PC-9 (cell line): ENCODE data around the gene SFTA2. TPM values are rescaled to one million over a fixed set of nuclear protein-coding genes. Genes with fewer than 3 reads are reported as not detected.
"Not testable (repeated sequence)": the region's sequence is repeated elsewhere in the genome, so short reads cannot be mapped to it uniquely, and the experiment has no call there.

Experiments
- BruUV-seq: library from RNA; stranded (reverse); fragments of 400-500 nt; replicated peaks from 2 replicates; lab custom pipeline; 2021; lab: Mats Ljungman, UMichigan
- CTCF ChIA-PET: fragments of 300-600 bp; sonication (Branson Sonifier 250); formaldehyde crosslinking; loops from one replicate; lab custom pipeline; 2022; ENCODE audit warnings: antibody characterized with exemption; lab: Charles Lee
- POLR2A ChIA-PET: fragments of 300-600 bp; sonication (Branson Sonifier 250); formaldehyde crosslinking; loops from one replicate; lab custom pipeline; 2022; ENCODE audit warnings: antibody characterized with exemption; ENCODE audit not compliant: unreplicated experiment; lab: Charles Lee
- DNase-seq, 2 experiments: peaks; one replicate each; pipeline versions ENCODE4 v3.0.0 to v3.0.0-alpha.2; 2015 to 2022; ENCODE audit warnings: mixed read lengths in 1 of 2
- H2AFZ ChIP-seq: fragments of 200-600 bp; sonication (generic); 2 replicates; pipeline ENCODE4 v1.8.1; 2017; ENCODE audit warnings: antibody characterized with exemption
- H3F3A ChIP-seq: fragments of 200-600 bp; sonication (generic); 2 replicates; pipeline ENCODE4 v1.8.1; 2017; ENCODE audit warnings: antibody characterized with exemption, mild to moderate bottlenecking, low read depth; ENCODE audit not compliant: insufficient read depth
- H3K27ac ChIP-seq: fragments of 200-600 bp; sonication (generic); 2 replicates; pipeline ENCODE4 v1.6.1; 2016; ENCODE audit warnings: mixed run types
- H3K27me3 ChIP-seq: fragments of 200-600 bp; sonication (generic); 2 replicates; pipeline ENCODE4 v1.6.1; 2016; ENCODE audit warnings: low read depth, mixed run types; ENCODE audit not compliant: insufficient read depth
- H3K36me3 ChIP-seq: fragments of 200-600 bp; sonication (generic); 2 replicates; pipeline ENCODE4 v1.6.1; 2016; ENCODE audit warnings: low read depth, mixed run types
- H3K4me1 ChIP-seq: fragments of 200-600 bp; sonication (generic); replicated peaks from 2 replicates; pipeline ENCODE4 v1.6.1; 2016; ENCODE audit warnings: mixed run types; ENCODE audit not compliant: insufficient read depth
- H3K4me2 ChIP-seq: fragments of 200-600 bp; sonication (generic); 2 replicates; pipeline ENCODE4 v1.6.1; 2017; ENCODE audit warnings: mixed run types
- H3K4me3 ChIP-seq: fragments of 200-600 bp; sonication (generic); 2 replicates; pipeline ENCODE4 v1.6.1; 2016; ENCODE audit warnings: mixed run types
- H3K79me2 ChIP-seq: fragments of 200-600 bp; sonication (generic); 2 replicates; pipeline ENCODE4 v1.6.1; 2017; ENCODE audit warnings: low read depth, mixed run types
- H3K9me2 ChIP-seq: fragments of 200-600 bp; sonication (generic); 2 replicates; pipeline ENCODE4 v1.8.1; 2017; ENCODE audit warnings: mild to moderate bottlenecking; ENCODE audit not compliant: insufficient read depth
- H3K9me3 ChIP-seq: fragments of 200-600 bp; sonication (generic); 2 replicates; pipeline ENCODE4 v1.8.1; 2016; ENCODE audit warnings: low read depth; ENCODE audit not compliant: insufficient read depth
- H4K20me1 ChIP-seq: fragments of 200-600 bp; sonication (generic); 2 replicates; pipeline ENCODE4 v1.8.1; 2017; ENCODE audit not compliant: insufficient read depth
- EZH2 ChIP-seq: fragments of 200-600 bp; sonication (generic); IDR thresholded peaks from 2 replicates; pipeline ENCODE4 v1.8.0; 2017; ENCODE audit warnings: antibody characterized with exemption, low read depth
- intact Hi-C: fragments of 100-400 bp; cut with micrococcal nuclease; formaldehyde crosslinking; loops from one replicate; pipeline ENCODE4 v1.10.0; 2022; ENCODE audit not compliant: unreplicated experiment
- total RNA-seq: library from RNA; stranded (reverse); gene quantifications from 2 replicates; pipeline ENCODE4 v1.2.3, GENCODE V29; 2021
- TF ChIP-seq, protein P1 (sequence below): fragments of 200-600 bp; sonication (generic); conservative IDR thresholded peaks from 2 replicates; pipeline ENCODE4 v1.6.1; 2017; ENCODE audit warnings: mixed run types, antibody characterized with exemption, mild to moderate bottlenecking, moderate library complexity

Gene SFTA2
- total RNA-seq, 1 experiment from 2014 or later, result 0.72 TPM

DNA sequence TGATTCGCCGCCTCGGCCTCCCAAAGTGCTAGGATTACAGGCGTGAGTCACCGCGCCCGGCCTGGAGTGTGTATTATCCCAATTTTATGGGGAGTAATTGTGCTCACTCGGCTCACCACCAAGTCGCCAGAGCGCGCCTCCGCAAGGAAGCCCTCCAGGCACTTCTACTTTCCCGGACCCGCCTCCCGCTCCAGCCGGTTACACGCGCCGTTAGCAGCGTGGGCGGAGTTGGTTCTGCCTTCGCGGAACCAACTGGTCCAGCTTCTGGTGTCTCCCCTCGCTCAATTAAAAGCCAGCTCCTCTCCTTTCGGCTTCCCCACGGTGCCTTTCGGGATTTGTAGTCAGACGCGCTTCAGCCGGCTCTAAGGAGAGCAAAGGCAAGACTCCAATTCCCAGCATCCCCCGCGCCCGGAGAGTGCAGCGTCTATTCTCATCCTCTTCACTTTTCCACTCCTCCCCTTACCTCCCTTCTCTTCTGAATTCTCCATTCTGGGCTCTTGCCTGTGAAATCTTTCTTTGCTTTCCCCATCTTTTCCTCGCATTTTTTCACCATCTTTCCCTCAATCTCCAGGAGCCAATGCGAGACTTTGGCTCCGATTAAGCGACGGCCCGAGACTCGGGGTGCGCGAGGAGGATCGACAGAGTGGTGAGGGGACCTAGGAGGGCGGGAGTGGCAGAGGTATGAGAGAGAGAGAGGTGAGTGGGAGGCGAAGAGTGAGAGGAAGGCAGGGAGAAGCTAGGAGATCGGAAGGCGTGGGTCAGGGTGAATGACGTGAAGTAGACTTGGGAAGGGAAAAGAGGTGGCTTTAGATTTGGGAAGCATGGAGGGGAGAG lies 24.0 kb downstream of the SFTA2 start, which contains the start of gene GTF2H4:
TSS of gene GTF2H4 (plus strand) at position 450 of the 834 bp plus-strand sequence.
- Histone ChIP-seq H4K20me1 (no peaks in the 10 kb centered on the region), H3K27me3 (no peaks in the 10 kb centered on the region), H3K4me1 (peaks cover 7% of the 10 kb centered on the region), H3K9me2 (no peaks in the 10 kb centered on the region), H3K4me2 (peak within 1 kb of the TSS; percentile 99), H3K27ac (peak within 1 kb of the TSS; percentile 43), H2AFZ (peak within 1 kb of the TSS; percentile 100), H3K4me3 (peak within 1 kb of the TSS; percentile 100), H3K79me2 (peaks cover 9% of the 10 kb centered on the region), H3K9me3 (no peaks in the 10 kb centered on the region), H3F3A (peaks cover 32% of the 10 kb centered on the region), H3K36me3 (0 out of 2 replicates have a peak, but pooled peaks cover 3% of the 10 kb centered on the region)
- POLR2A ChIA-PET, result interaction anchor here (0.5 to 0.8 kb wide), 8 partner anchors 25 to 414 kb away, joined by 3 to 10 read pairs (median 4); partner anchors contain the start of gene IER3
- no TSS peak for BruUV-seq
- DNase-seq, result peak; percentile 97 to 98
- TF ChIP-seq EZH2, result no peak
- CTCF ChIA-PET, result interaction anchor here (0.6 to 1.6 kb wide), 6 partner anchors 14 to 172 kb away, joined by 3 to 7 read pairs (median 6); no protein-coding TSS in a partner anchor
- intact Hi-C loops, result no loop called here

DNA sequence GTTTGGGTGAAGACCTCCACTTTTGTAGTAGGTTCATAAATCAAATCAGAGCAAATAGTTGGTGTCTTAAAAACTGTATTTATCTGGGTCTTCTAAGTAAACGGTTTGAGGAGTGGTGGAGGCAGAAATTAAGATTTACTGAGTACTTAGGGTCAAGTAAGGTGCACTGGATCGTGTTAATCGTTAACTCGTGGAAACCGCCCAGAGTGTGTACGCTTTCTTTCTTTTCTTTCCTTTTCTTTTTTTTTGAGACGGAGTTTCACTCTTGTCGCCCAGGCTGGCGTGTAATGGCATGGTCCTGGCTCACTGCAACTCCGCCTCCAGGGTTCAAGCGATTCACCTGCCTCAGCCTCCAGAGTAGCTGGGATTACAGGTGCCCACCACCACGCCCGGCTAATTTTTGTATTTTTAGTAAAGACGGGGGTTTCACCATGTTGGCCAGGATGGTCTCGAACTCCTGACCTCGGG lies 24.6 kb downstream of the SFTA2 start:
- DNase-seq, H3K27me3 ChIP-seq, BruUV-seq, H3K4me1 ChIP-seq, H3K79me2 ChIP-seq, H3K36me3 ChIP-seq, H4K20me1 ChIP-seq, H3K9me2 ChIP-seq, H3K9me3 ChIP-seq, intact Hi-C loops: not testable (repeated sequence)
- Histone ChIP-seq H3F3A (peaks cover 29% of the 10 kb centered on the region), H2AFZ (peak overlapping the region; percentile 23), H3K4me3 (peak overlapping the region; percentile 34; the same call in 1 of the 2 replicates), H3K27ac (peak overlapping the region; percentile 43), H3K4me2 (peak overlapping the region; percentile 60)
- POLR2A ChIA-PET, result interaction anchor here (0.5 to 0.8 kb wide), 6 partner anchors 24 to 414 kb away, joined by 3 to 10 read pairs (median 4); partner anchors contain the start of gene IER3
- CTCF ChIA-PET, result interaction anchor here (0.9 to 1.6 kb wide), 4 partner anchors 13 to 173 kb away, joined by 3 to 6 read pairs (median 5); no protein-coding TSS in a partner anchor

- Histone ChIP-seq H3K9me3 (no peaks in the 10 kb centered on the region), H3K9me2 (no peaks in the 10 kb centered on the region), H3K4me2 (no peak overlapping the region), H3K27ac (no peak overlapping the region), H3K79me2 (no peaks in the 10 kb centered on the region), H3K4me1 (no peaks in the 10 kb centered on the region), H3K36me3 (no peaks in the 10 kb centered on the region), H3K27me3 (no peaks in the 10 kb centered on the region), H2AFZ (no peak overlapping the region), H3K4me3 (no peak overlapping the region), H4K20me1 (no peaks in the 10 kb centered on the region; the same call in 1 of the 2 replicates), H3F3A (peaks cover 50% of the 10 kb centered on the region)
- intact Hi-C loops, result no loop called here
- ChIA-PET CTCF (interaction anchor here (0.7 kb wide), 1 partner anchor 74 kb away, joined by 6 read pairs; no protein-coding TSS in a partner anchor), POLR2A (no interaction called here)
- DNase-seq, result no peak
- no TSS peak for BruUV-seq
- TF ChIP-seq, protein P1, sequence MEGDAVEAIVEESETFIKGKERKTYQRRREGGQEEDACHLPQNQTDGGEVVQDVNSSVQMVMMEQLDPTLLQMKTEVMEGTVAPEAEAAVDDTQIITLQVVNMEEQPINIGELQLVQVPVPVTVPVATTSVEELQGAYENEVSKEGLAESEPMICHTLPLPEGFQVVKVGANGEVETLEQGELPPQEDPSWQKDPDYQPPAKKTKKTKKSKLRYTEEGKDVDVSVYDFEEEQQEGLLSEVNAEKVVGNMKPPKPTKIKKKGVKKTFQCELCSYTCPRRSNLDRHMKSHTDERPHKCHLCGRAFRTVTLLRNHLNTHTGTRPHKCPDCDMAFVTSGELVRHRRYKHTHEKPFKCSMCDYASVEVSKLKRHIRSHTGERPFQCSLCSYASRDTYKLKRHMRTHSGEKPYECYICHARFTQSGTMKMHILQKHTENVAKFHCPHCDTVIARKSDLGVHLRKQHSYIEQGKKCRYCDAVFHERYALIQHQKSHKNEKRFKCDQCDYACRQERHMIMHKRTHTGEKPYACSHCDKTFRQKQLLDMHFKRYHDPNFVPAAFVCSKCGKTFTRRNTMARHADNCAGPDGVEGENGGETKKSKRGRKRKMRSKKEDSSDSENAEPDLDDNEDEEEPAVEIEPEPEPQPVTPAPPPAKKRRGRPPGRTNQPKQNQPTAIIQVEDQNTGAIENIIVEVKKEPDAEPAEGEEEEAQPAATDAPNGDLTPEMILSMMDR, result no peak
- no peak for TF ChIP-seq EZH2
These were observed 28.7 kb downstream of the SFTA2 start for GRCh38 chr6:30903236-30903635.

GRCh38 chr6:30902709-30903108 lies 29.3 kb downstream of the SFTA2 start:
- no peaks in the 10 kb centered on the region for H3K79me2 ChIP-seq
- H3K4me2 ChIP-seq, result no peak overlapping the region
- no peaks in the 10 kb centered on the region for H3K9me3 ChIP-seq
- H4K20me1 ChIP-seq, result no peaks in the 10 kb centered on the region; the same call in 1 of the 2 replicates
- ChIA-PET CTCF (no interaction called here), POLR2A (no interaction called here)
- no peaks in the 10 kb centered on the region for H3K9me2 ChIP-seq
- no peak overlapping the region for H3K4me3 ChIP-seq
- no peak overlapping the region for H3K27ac ChIP-seq
- H3F3A ChIP-seq, result peaks cover 55% of the 10 kb centered on the region
- intact Hi-C loops, result no loop called here
- no peak overlapping the region for H2AFZ ChIP-seq
- TF ChIP-seq EZH2, result no peak
- TF ChIP-seq, protein P1, result no peak
- H3K27me3 ChIP-seq, result no peaks in the 10 kb centered on the region
- H3K4me1 ChIP-seq, result no peaks in the 10 kb centered on the region
- no TSS peak for BruUV-seq
- no peaks in the 10 kb centered on the region for H3K36me3 ChIP-seq
- DNase-seq, result no peak

DNA sequence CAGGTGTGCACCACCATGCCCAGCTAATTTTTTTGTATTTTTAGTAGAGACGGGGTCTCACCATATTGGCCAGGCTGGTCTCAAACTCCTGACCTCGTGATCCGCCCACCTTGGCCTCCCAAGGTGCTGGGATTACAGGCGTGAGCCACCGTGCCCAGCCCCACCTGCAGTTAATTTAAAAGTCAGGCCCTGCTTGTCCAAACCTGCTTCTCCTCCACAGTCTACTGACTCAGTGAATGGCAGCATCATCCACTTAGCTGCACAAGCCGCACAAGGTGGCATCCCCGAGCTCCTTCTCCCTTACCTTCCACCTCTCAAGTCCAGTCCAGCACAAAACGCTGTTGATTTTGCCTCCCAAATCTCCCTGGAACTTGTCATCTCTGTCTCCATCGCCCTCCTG lies 29.8 kb downstream of the SFTA2 start:
- CTCF ChIA-PET, result interaction anchor here (0.6 kb wide), 1 partner anchor 306 kb away, joined by 10 read pairs; no protein-coding TSS in a partner anchor

More for the DNA sequence above, 29.8 kb downstream of the SFTA2 start:
- H3K27me3 ChIP-seq, H3K79me2 ChIP-seq, H4K20me1 ChIP-seq, POLR2A ChIA-PET, H3K9me3 ChIP-seq, H3K27ac ChIP-seq, H3K4me2 ChIP-seq, H3K4me3 ChIP-seq, BruUV-seq, intact Hi-C loops, H3K36me3 ChIP-seq, DNase-seq, H2AFZ ChIP-seq, H3K4me1 ChIP-seq, H3K9me2 ChIP-seq: not testable (repeated sequence)
- H3F3A ChIP-seq, result peaks cover 56% of the 10 kb centered on the region
